ENCODE measurements around the gene SGMS1.
"Not testable (repeated sequence)": the region's sequence is repeated elsewhere in the genome, so short reads cannot be mapped to it uniquely, and the experiment has no call there.

The SGMS1 gene

DNA sequence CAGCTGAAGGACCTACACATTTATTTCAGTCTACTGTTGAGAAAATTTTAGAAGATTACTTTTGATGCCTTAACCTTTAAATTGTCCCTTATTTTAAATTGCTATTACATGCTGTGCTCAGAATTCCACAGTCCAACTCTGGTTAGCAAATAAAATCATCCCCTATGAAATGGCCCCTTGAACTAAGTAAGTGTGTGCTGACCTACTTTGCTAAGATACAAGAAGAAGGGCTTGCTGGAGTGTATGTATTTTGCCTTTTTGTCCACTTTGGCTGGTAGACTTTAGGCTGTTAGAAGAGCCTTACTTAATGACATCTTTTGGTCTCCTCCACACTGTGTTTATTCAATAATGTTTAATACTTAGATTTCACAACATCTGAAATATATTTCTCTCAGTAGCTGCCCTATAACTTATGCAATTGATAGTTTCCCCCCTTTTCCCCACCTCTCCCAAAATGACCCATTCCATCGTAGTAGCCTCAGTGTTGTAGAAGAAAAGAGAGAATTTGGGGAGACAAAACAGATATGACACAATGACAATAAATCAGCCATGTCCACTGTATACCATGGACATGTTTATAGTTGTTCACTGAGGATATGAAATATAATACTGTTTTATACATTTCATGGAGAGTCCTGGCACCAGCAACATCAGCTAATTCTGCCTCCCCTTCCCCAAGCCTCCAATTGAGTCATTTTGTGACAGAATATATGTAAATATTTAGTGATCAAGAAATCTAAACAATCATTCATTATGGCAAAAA is 264.6 kb downstream of the SGMS1 start:
- no peak for DNase-seq

GRCh38 chr10:50358411-50358810 is 265.3 kb downstream of the SGMS1 start:
- DNase-seq = no peak

- DNase-seq = not testable (repeated sequence)
These were observed 267.3 kb downstream of the SGMS1 start for GRCh38 chr10:50356481-50356832.

GRCh38 chr10:50355693-50356480 is 267.9 kb downstream of the SGMS1 start:
- not testable (repeated sequence) for DNase-seq

DNA sequence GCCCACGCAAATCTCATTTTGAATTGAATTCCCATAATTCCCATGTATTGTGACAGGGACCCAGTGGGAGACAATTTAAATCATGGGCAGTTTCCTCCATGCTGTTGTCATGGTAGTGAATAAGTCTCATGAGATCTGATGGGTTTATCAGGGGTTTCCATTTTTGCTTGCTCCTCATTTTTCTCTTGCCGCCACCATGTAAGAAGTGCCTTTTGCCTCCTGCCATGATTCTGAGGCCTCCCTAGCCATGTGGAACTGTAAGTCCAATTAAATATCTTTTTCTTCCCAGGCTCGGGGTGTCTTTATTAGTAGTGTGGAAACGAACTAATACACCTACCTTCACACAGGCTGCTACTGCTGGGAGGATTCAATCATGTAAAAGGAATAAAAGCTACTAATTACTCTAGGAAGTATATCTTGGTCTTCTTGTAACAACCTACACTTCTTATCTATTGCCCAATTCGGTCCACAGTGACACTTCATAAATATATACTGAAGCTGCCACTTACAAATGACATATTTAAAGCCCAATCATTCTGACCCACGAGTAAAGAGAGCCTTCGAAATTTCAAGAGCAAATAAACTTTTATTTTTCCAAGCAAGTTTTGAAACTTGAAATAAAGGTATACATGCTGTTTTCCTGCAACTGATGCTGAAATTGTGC is 272.1 kb downstream of the SGMS1 start:
- no peak for DNase-seq

DNA sequence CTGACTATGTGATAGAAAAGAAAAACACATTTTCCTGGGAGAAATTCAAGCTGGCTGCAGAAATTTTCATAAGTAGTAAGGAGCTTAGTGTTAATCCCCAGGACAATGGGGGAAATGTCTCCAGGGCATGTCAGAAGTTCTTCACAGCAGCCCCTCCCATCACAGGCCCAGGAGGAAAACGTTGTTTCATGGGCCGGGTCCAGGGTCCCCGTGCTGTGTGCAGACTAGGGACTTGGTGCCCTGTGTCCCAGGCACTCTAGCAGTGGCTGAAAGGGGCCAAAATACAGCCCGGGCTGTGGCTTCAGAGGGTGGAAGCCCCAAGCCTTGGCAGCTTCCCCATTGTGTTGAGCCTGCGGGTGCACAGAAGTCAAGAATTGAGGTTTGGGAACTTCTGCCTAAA is 273.4 kb downstream of the SGMS1 start:
- no peak for DNase-seq

- no peak for DNase-seq
These were observed 274.2 kb downstream of the SGMS1 start for GRCh38 chr10:50349554-50349953.

DNA sequence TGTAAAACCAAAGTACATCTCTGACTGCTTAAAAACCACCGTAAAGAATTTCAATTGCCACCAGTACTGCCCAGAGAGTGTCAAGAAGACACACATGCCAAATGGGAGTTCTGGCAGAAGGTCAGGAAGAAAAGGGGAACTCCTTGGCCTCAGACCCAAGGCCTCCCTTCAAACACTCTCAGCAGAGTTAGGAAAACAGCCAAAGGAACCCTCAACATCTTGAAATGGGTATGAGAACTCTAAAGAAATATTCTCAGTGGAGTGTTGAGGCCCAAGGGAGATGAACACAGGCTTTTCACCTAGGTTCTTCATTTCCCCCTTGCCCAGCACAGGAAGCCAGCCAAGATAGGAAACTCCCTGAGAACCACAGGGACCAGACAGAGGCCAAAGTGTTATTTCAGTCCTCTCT is 276.4 kb downstream of the SGMS1 start:
- no peak for DNase-seq

DNA sequence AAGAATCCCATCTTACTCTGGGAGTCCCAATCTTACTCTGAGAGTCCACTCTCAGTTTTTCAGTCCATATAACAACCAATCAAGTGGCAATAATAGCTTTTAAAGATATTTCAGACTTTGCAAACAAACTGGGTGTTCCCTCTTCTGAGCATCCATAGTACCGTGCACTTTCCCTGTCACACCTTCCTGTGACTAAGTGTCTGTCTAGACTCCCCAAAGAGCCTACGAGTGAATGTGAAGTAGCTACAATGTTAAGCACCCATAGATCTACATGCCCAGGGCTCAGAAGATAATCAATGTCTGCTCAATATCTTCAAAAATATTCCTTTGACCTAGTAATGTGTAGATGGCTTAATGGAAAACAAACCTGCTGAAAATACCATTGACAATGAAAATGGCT is 276.8 kb downstream of the SGMS1 start:
- no peak for DNase-seq

- DNase-seq = no peak
These were observed 278.2 kb downstream of the SGMS1 start for GRCh38 chr10:50345545-50345944.

DNA sequence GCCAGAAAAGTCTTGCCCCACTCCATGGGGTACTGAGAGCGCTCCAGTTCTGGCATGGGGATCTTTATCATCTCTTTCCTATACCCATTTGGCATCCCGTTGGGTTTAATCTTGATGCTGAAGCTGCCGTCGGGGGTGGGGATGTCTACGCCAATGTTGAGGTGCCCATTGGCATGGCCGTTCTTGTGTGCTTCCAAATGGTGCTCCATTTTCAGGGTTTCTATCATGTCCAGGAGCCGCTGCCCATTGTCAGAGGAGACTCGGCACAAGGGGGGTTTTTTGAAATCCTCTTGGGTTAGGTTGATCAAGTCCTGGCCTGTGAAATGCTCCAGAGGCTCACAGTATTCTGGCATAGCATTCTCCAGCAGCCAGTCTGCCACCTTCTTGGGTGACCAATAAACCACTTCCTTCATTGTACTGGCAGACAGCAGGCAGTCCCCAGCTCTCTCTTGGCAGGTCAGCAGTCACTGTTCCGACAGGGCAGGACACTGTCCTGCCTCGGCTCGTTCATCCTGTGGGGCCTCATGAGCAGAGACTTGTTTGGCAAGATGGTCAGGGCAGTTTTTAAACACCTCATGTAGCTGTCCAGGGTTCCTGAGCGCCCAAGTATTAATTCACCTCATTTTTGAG is 279.9 kb downstream of the SGMS1 start:
- DNase-seq = no peak

DNA sequence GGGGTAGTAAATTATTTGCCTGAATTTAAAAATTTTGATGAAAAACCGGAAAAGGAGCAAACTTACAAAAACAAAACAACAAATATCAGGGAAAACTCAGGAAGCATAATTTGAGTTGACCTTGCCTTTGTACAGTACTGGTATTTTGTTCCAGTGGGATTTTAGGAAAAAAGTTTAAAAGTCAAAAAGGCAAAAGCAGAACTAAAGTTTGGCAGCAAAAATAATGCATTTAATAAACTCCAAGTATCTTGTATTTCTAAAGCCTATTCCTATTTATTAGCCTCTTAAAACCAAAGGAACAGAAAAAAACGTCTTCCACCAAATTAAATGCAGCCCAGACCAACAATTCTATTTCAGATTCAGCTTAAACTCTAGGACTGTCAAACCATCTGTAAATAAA is 281.8 kb downstream of the SGMS1 start:
- no peak for DNase-seq

DNA sequence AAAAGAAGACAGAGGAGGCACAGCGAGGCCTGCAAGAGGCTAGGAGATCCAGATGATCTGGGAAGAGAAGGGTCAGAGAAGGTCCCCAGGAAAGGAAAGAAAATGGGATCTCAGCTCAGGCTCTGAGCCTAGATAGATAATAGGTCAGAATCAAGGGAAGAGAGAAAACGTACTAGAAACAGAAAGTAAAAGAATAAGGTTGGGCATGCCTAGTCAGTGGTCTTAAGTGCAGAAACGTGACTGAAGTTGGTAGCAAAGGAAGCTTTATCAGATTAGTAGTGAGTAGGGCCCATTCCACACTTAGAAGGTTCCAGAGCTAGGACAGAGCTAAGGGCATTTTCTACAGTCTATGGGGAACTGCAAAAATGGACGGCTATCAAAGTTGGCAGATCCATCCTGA is 287.6 kb downstream of the SGMS1 start:
- DNase-seq = no peak

GRCh38 chr10:50335397-50335796 is 288.4 kb downstream of the SGMS1 start:
- DNase-seq = no peak

DNA sequence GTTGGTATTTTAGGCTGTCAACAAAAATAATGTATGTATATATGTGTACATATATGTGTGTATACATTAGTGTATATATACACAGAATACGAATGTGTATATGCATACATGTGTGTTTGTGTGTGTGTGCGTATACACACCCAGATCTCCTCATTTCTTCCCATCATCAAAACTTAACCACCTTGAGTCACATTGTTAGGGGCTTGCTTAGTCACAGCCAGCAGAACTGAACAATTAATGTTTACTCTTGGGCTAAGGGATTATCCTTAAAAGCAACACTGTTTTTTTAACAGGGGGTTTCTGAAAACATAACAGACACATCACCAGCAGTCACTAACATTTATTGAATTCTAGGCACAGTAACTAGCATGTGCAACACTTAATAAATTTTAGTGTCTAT is 289.5 kb downstream of the SGMS1 start:
- DNase-seq = no peak

DNA sequence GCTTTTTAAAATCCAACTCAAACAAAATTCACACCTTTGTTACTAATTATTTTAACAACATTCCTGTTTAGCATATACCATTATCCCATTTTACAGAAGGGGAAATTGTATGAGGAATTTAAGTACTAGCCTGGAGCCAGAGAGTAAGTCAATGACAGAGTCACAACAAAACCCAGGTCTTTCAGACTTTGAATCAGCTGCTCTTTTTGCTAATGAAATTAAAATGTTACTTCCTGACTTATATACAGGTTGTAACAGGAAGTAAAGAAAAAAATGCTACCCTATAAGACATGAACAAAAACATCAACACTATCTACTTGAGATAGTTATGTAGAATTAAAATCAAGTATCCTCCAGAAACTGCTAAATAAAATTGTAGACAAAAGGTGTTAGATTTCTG is 289.9 kb downstream of the SGMS1 start:
- DNase-seq = no peak

DNA sequence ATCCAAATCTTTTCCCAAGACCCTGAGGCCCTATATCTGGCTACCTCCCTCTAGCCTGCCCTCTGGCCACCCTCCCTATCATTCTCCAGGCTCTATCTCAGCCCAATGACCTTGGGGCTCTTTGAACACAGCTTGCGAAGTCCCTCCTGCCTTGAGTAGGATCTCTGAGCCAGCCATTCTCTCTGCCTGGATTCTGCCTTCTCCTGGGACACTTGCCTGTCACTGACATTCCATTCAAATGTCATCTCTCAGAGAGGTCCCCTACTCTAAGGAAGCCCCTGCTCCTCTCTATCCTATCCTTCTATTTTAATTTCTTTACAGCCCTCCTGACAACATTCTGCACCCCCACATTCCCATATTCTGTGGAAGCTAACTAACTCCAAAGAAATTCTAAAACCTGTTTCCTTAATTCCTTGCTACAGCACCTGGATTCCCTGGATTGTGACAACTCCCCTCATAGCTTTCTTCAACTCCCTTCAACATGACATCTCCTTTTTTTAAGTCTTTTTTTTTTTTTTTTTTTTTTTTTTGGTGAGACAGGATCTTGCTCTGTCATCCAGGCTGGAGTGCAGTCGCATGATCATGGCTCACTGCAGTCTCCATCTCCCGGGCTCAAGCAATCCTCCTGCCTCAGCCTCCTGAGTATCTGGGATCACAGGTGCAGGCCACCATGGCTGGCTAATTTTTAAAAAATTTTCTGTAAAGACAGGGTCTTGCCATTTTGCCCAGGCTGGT is 291.5 kb downstream of the SGMS1 start:
- no peak for DNase-seq

- no peak for DNase-seq
These were observed 292.3 kb downstream of the SGMS1 start for GRCh38 chr10:50331486-50331885.

DNA sequence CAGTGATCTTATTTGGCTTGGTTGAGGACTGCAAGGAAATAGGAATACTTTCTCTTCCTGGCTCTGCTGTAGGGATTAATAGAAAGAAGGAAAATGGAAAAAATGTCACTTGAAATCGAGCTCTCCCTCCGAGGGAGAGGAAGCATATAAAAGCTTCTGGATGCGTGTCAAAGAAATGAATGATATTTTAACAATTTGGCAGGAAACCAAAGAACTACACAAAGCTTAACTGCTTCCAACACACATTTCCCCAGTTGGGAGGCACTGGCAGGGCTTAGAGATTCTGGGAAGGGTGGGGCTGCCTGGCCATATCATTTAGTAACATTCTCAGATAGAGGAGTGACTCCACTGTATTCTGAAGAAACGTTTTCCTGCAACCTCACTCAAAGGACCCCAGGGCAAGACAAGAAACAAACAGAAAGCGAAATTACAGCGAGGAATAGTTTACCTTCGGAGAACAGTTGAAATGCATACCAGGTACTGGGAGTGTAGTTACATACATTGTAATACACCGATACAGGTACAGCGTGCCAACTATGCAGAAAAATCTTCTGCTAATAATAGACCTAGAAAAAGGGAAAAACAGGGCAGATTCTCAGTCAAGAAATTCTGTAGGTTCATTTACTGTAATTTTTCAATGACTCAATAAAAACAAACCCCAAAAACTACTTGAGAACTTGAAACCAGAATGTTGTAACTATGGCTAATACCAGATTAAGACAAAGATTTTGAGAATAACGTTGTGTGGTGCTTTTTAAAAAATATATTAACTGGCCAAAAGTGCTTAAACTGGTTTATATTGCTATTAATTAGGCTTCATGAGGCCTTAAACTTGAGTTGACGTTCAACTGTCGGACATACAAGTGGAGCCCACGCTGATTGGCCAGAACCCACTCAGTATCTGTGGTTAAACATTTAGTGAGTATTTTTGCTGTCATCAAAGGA is 296.7 kb downstream of the SGMS1 start:
- peak; percentile 55 for DNase-seq

GRCh38 chr10:50326172-50326555 is 297.6 kb downstream of the SGMS1 start:
- no peak for DNase-seq

GRCh38 chr10:50325449-50326171 is 298.1 kb downstream of the SGMS1 start:
- no peak for DNase-seq

Measured in right forelimb (tissue), 1 donor.